GM10266 (cell line): ENCODE data around the gene METTL16.

Source experiments
- DNase-seq: peaks from one replicate; pipeline ENCODE4 v3.0.0; 2012; ENCODE audit errors: extremely low spot score
- CTCF ChIP-seq: IDR thresholded peaks from 2 replicates; pipeline ENCODE4 v1.5.1; 2012; ENCODE audit warnings: mild to moderate bottlenecking, low read depth; ENCODE audit not compliant: control insufficient read depth, insufficient read depth; ENCODE audit errors: missing control alignments

METTL16 gene

GRCh38 chr17:2380950-2381649 is 130.6 kb downstream of the METTL16 start:
- DNase-seq = no peak
- no peak for TF ChIP-seq CTCF

DNA sequence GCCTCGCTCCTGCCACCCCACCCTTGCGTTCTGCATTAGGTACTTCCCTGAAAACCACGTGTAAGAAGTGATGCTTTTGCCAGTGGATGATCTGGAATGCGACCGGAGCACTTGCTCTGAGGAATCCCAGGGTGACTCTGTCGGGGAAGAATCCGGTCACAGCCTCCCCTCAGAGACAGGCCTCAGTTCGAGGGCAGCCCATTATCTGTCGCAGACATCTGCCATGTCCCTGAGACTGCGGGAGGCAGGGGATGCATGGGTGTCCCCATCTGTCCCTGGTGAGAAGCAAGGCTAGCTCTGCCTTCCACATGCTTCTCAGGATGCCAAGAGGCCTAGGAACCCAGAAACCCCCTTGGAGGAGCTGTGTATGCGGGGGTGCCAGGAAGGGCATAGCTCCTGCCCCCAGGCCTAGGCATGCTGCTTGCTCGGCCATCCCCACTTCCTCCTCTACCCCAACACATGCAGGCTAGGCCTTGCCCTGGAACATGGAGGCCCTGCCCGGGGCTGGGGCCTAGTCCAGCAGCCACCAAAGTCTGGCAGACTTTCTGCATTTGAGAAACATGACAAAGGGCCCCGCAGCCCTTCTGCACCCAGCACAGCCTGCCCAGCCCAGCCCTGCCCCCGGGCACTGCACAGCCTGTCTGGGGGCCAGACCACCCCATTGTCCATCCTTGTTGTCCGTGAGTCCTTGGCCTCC is 131.3 kb downstream of the METTL16 start:
- no peak for DNase-seq
- TF ChIP-seq CTCF = no peak

GRCh38 chr17:2379489-2380225 is 132.0 kb downstream of the METTL16 start:
- no peak for TF ChIP-seq CTCF
- no peak for DNase-seq

- no peak for DNase-seq
- TF ChIP-seq CTCF = no peak
Observed at GRCh38 chr17:2378905-2379304, 132.8 kb downstream of the METTL16 start.

DNA sequence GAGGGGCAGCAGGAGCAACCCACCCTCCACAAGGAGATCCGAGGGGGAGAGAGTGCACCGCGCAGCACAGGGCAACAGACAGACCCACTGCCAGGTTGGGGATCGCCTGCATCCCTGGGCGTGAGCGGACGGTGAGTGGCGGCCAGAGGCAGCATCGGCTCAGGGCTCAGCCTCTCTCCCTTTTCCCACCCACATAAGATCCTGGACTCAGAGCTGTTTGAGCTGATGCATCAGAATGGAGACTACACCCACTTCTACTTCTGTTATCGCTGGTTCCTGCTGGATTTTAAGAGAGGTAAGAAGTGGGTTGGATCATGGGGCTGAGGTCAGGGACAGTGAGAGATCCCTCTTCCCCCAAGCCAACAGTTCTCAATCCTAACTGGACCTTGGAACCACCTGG is 134.0 kb downstream of the METTL16 start:
- TF ChIP-seq CTCF = no peak
- no peak for DNase-seq

DNA sequence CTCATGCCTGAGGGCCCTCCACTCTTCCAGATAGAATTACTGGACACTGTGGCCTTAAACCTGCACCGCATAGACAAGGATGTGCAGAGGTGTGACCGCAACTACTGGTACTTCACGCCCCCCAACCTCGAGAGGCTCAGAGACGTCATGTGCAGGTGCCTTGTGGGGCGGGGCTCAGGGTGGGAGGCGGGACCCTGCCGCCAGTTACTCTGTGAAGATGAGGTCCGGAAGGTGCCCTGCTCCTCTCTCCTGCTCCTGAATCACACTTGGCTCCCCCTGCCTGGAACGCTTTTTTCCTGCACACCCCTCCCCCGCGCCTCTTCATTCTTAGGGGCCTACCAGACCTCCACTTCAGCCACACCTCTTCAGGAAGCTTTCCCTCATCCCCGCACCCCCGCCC is 135.6 kb downstream of the METTL16 start:
- no peak for DNase-seq
- no peak for TF ChIP-seq CTCF
